ENCODE results near the gene CAMK1D.
A peak's percentile ranks its signal among the peaks of the same experiment; 100 is the strongest.

Gene CAMK1D

GRCh38 chr10:12403119-12403518, 53.8 kb downstream of the CAMK1D start:
- DNase-seq (ENCODE audit: low read depth in 2 of 2) = no peak

DNA sequence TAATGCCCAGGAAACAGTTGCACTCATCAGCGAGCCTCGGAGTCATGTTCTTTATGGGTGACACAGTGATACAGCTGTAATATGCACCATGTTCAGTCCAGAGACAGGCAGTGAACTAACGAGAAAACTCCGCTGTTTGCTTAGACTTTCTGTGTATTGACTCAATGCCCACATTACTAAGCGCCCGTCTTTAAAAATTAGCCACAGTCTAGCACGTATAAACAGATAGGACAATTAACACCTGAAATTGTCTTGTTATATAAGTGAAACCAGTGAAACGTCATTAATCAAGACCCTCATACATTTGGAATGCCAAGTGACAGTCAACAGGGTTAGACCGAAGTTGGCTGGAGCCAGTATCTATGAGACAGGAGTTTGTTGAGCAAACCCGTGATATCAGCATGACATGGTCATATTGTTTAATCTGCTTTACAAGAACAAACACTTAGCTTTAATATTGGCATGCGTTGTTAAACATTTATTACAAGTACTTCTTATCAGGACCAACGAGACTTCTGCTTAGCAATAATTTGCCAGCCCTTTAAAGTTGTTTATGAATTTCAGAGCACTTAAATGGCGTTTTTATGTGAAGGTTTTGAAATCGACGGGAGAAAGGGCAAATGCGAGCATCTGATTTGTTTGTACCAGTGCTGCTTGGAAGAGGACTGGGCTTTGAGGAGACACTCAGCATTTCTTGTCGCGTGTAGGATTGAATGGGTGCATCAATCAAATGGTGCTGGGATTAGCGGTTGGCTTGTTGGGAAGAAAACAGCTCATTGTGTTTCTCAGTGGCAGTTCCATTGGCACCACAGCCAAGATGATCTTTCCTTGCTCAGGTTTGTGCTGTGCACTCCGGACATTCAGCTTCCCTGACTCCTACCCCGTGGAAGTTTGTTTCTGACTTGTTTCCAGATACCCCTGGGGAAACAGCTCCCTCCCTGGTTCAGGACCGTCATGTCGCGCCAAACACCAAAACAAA, 56.3 kb downstream of the CAMK1D start:
- DNase-seq (ENCODE audit: low read depth in 2 of 2) = no peak

GRCh38 chr10:12406764-12407400, 57.5 kb downstream of the CAMK1D start:
- DNase-seq (ENCODE audit: low read depth in 2 of 2) = no peak

DNA sequence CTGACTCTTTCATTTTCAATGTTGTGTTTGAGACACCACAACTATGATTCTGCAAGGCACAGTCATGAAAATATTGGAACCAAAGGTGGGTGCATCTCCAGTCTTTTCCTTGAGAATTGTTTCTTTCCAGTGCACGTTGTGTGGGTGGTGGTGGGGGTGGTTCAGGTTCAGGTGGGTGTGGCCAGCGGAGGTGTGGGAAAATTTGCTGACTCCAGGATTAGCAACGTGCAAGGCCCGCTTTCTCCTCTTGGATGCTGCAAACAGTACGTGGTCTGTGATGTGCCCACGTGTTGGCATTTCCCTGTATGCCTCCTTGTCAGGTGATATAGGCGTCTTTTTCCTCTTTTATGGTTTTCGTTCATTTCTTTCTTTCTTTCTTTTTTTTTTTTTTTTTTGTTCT, 59.1 kb downstream of the CAMK1D start:
- no peak for DNase-seq (ENCODE audit: low read depth in 2 of 2)

- DNase-seq (ENCODE audit: low read depth in 2 of 2) = no peak
Measured at GRCh38 chr10:12409161-12409560, 59.8 kb downstream of the CAMK1D start.

- DNase-seq (ENCODE audit: low read depth in 2 of 2) = no peak
Measured at GRCh38 chr10:12409613-12410012, 60.3 kb downstream of the CAMK1D start.

- peak in 1 of 2 donors; percentile 9 for DNase-seq (ENCODE audit: low read depth in 2 of 2)
Measured at GRCh38 chr10:12412666-12413368, 63.5 kb downstream of the CAMK1D start.

- DNase-seq (ENCODE audit: low read depth in 2 of 2) = no peak
Measured at GRCh38 chr10:12413369-12413711, 64.0 kb downstream of the CAMK1D start.

- DNase-seq (ENCODE audit: low read depth in 2 of 2) = no peak
Measured at GRCh38 chr10:12414278-12414989, 65.1 kb downstream of the CAMK1D start.

DNA sequence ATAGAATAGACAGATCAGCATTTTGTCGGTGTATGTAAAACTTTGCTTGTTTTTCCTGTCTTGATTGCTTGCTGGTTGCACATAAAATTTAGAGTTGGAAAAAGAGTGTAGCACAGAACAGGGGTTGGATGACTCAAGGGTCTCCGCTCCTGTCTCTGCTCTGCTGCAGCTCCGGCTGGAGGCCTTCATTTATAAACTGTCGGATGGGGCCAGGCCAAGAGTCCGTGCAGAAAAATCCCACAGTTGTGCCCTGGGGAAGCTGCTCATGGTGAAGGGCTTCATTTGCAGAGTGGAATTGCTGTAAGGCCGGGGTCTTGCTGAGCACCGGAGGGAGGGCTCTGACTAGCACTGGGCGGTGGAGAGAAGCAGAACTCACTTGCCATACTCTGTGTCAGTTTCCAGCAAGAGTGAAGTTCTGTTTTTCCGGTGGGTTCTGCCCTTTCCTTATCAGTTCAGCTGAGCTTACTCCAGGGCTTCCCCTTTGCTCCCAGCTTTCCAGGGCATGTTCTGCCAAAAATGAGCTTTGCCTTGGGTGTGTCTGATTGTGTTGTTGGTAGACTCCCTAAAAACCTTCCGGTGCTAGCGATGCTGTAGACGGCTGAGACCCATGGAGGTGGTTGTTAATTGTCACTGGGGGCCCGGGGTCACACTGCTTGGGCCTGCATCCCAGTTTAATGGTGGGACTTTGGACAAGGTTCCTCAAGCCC, 67.2 kb downstream of the CAMK1D start:
- DNase-seq (ENCODE audit: low read depth in 2 of 2) = no peak

DNA sequence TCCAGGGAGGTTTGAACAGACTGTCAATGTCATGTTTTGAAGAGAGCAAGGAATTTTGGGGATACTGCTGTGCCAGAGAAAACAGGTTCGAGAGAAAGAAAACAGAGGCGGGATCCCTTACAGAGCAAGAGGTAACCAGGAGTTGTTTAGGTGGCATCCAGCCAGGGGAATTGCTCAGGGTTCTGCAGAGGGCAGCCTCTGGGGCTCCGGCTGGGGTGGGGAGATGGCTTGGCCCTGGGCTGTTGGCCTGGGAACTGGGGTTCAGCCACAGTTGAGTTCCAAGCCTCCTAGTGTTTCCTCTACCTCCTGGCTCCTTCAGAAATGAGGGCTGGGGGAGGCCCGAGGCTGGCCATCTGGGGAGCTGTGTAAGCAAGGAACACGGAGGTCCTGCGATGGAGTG, 68.0 kb downstream of the CAMK1D start:
- no peak for DNase-seq (ENCODE audit: low read depth in 2 of 2)

DNA sequence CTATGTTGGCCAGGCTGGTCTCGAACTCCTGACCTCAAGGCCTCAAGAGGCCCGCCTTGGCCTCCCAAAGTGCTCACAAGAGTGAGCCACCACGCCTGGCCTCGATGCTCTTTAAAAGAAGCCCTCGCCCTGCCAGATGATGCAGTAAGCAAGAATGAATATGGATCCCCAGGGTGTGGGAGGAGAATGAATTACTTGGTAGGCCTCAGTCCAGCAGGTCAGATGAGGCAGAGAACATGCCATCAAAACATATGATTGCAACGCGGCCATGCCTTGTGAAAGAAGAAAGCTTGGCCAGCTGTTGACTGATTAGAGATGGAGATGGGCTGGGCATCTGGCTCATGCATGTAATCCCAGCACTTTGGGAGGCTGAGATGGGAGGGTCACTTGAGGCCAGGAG, 68.7 kb downstream of the CAMK1D start:
- no peak for DNase-seq (ENCODE audit: low read depth in 2 of 2)

GRCh38 chr10:12418725-12419261, 69.4 kb downstream of the CAMK1D start:
- no peak for DNase-seq (ENCODE audit: low read depth in 2 of 2)

DNA sequence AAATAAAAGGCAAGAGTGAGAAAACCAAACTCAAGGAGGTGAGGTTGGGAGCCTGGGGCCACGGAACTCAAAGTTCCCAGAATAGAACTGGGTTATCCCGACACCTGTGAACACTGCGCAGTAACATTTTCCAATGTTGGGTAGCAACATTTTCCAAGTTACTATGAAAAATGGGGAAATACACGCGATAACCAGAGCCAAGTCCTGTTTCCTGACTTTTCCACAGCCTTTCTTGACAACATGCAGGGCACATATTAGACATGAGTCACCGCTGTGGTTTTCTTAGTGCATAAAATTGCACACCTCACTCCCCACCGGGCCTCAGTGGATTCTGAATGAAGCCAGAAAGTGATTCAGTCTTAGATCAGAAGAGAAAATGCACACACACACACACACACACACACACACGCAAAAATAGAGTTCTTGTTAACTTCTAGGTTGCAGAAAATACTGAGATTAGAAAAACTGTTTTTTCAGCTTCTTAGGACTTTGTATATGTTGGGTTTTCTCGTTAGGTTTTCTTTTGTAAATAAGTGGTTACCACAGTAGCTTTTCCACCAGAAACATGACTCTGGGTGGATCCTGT, 70.0 kb downstream of the CAMK1D start:
- DNase-seq (ENCODE audit: low read depth in 2 of 2) = peak; percentile 43 to 55

DNA sequence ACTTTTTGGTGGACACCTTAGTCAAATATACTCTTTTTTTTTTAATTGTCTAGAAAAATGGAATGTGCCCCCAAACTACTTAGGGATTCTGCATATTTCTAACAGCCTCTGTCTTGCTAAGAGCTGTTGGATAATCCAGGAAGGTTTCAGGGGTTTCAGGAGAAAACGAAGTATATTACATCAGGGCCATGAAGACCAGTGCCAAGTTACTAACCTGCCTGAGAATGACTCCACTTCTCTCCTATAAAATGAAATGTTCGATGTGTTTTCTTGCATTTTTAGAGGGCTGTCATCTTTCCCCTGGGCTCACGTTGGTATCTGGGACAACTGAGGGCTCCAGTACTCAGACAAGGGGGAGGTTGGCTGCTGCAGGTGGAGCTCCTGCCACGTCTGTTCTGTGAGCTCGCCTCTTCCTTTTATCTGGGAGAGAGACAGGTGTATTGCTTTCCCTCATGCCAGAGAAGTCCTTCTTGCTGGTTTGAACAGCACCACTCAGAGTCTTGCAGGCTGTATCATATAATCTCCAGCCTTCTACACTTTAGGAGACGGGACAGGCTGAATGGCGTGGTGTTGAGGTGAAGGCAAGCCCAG, 71.3 kb downstream of the CAMK1D start:
- DNase-seq (ENCODE audit: low read depth in 2 of 2) = no peak

DNA sequence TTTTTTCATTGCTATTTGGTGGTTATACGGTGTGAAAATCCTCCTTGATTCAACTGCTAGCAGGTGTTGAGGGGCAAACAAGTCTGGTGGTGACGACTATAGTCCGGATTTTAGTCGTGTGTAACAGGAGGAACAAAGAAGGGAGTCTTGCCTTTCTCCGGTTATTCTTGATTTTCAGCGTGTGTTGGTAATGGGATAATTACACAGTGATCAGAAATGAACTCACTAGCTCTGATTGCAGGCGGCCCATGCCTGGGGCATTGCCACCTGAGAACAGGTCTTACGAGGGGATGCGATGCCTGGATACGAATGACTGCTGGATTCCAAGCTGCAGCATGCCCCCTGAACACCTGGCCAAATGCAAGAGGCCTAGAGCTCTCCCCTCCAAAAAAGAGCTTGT, 72.8 kb downstream of the CAMK1D start:
- DNase-seq (ENCODE audit: low read depth in 2 of 2) = no peak

- no peak for DNase-seq (ENCODE audit: low read depth in 2 of 2)
Measured at GRCh38 chr10:12423896-12424295, 74.5 kb downstream of the CAMK1D start.

- DNase-seq (ENCODE audit: low read depth in 2 of 2) = no peak
Measured at GRCh38 chr10:12427276-12427675, 77.9 kb downstream of the CAMK1D start.

GRCh38 chr10:12428447-12429135, 79.2 kb downstream of the CAMK1D start:
- no peak for DNase-seq (ENCODE audit: low read depth in 2 of 2)

Measured in stimulated activated CD8-positive, alpha-beta memory T cell treated with anti-CD3 and anti-CD28 coated beads, Interleukin-7, amount 100 ng/mL, for 4 hours (primary cell).